UCSD-AML1 (cell line): ENCODE data around the gene ECI1.
"Not testable (repeated sequence)": the region's sequence is repeated elsewhere in the genome, so short reads cannot be mapped to it uniquely, and the experiment has no call there.

Experiments used
- DNase-seq: peaks from one replicate; lab custom pipeline; 2025; ENCODE audit not compliant: unreplicated experiment; lab: John Stamatoyannopoulos, UW

The ECI1 gene

GRCh38 chr16:2212362-2213324 lies 38.7 kb downstream of the ECI1 start:
- no peak for DNase-seq

GRCh38 chr16:2211923-2212347 lies 39.5 kb downstream of the ECI1 start:
- DNase-seq: no peak

GRCh38 chr16:2210386-2211365 lies 40.7 kb downstream of the ECI1 start, which contains the start of gene BRICD5:
Gene BRICD5, minus strand, starts transcription at chr16:2210863. Its CDS starts 30 bp downstream, at chr16:2210833.
- DNase-seq: no peak

- DNase-seq: no peak
Observed at GRCh38 chr16:2210009-2210332, 41.4 kb downstream of the ECI1 start.

GRCh38 chr16:2209258-2210008 lies 42.0 kb downstream of the ECI1 start:
- DNase-seq: no peak

GRCh38 chr16:2208772-2209171 lies 42.6 kb downstream of the ECI1 start:
- no peak for DNase-seq

- no peak for DNase-seq
Observed at GRCh38 chr16:2208308-2208707, 43.1 kb downstream of the ECI1 start.

GRCh38 chr16:2207872-2208271 lies 43.5 kb downstream of the ECI1 start:
- no peak for DNase-seq

GRCh38 chr16:2206780-2207433 lies 44.5 kb downstream of the ECI1 start:
- DNase-seq: no peak

GRCh38 chr16:2206420-2206779 lies 45.0 kb downstream of the ECI1 start:
- DNase-seq: no peak

- DNase-seq: no peak
Observed at GRCh38 chr16:2205967-2206313, 45.4 kb downstream of the ECI1 start.

GRCh38 chr16:2205104-2205966 lies 46.1 kb downstream of the ECI1 start, which contains the start of gene MLST8:
Gene MLST8, plus strand, starts transcription at chr16:2205454. Its CDS starts 632 bp downstream, at chr16:2206086.
- DNase-seq: peak; percentile 93

GRCh38 chr16:2204416-2205103 lies 46.8 kb downstream of the ECI1 start:
- DNase-seq: no peak

- not testable (repeated sequence) for DNase-seq
Observed at GRCh38 chr16:2203119-2203688, 48.2 kb downstream of the ECI1 start.

- DNase-seq: no peak
Observed at GRCh38 chr16:2200313-2200712, 51.1 kb downstream of the ECI1 start.

GRCh38 chr16:2199621-2200139 lies 51.7 kb downstream of the ECI1 start:
- DNase-seq: no peak

GRCh38 chr16:2199095-2199494 lies 52.3 kb downstream of the ECI1 start:
- DNase-seq: no peak

- DNase-seq: no peak
Observed at GRCh38 chr16:2198283-2198682, 53.1 kb downstream of the ECI1 start.
